ENCODE measurements around the gene TGFB1I1. TPM values are rescaled to one million over a fixed set of nuclear protein-coding genes. Genes with fewer than 3 reads are reported as not detected.
A peak's percentile ranks its signal among the peaks of the same experiment; 100 is the strongest.

TGFB1I1 gene
- total and polyA plus RNA-seq, 2 of the 4 experiments (the other 2 are of a cell fraction) = 24.9 to 128 TPM

DNA sequence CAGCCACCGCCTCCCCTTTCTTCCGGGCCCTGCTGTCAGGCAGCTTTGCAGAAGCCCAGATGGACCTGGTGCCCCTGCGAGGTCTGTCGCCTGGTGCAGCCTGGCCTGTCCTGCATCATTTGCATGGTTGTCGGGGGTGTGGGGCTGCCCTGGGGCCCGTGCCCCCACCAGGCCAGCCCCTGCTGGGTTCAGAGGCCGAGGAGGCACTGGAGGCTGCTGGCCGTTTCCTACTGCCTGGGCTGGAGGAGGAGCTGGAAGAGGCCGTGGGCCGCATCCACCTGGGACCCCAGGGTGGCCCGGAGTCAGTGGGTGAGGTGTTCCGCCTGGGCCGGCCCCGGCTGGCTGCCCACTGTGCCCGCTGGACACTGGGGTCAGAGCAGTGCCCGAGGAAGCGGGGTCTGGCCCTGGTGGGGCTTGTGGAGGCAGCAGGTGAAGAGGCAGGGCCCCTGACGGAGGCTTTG is 5.5 kb upstream of the TGFB1I1 start:
- Histone ChIP-seq H4K8ac (ENCODE audit: low read depth in 2 of 2, low read length in 2 of 2) (no peak overlapping the region), H3K79me1 (ENCODE audit: low read depth in 1 of 2, low read length in 2 of 2) (peaks cover 7 to 16% of the 10 kb centered on the region in 2 experiments), H4K91ac (ENCODE audit: insufficient read depth, low read depth, low read length) (no peak overlapping the region), H2AK9ac (replicated peaks; ENCODE audit: low read depth, low read length, poor library complexity) (peak overlapping the region; percentile 42), H3K27ac (ENCODE audit: insufficient read depth, low read length) (no peak overlapping the region), H2BK5ac (ENCODE audit: low read depth, low read length, poor library complexity, severe bottlenecking) (no peak overlapping the region), H3K4me3 (ENCODE audit: insufficient read depth, low read depth, low read length) (no peak overlapping the region), H4K5ac (ENCODE audit: low read depth, low read length) (no peak overlapping the region), H3K36me3 (ENCODE audit: control insufficient read depth, insufficient read depth, low read length) (peaks cover 30% of the 10 kb centered on the region), H3K9me3 (ENCODE audit: control insufficient read depth, insufficient read depth, low read length) (no peaks in the 10 kb centered on the region), H4K20me1 (ENCODE audit: insufficient read depth, low read length) (no peaks in the 10 kb centered on the region), H3K14ac (replicated peaks; ENCODE audit: low read depth, low read length) (no peak overlapping the region), H2BK120ac (ENCODE audit: low read depth, low read length) (no peak overlapping the region), H3K18ac (ENCODE audit: low read depth, low read length) (no peak overlapping the region), H3K4me2 (ENCODE audit: low read depth, low read length) (no peak overlapping the region), H3K9me1 (ENCODE audit: insufficient read depth, low read length) (peaks cover 11% of the 10 kb centered on the region; the same call in 1 of the 2 replicates), H3K23ac (ENCODE audit: low read depth, low read length) (no peak overlapping the region), H3K56ac (ENCODE audit: extremely low read depth, insufficient read depth, low read length) (no peak overlapping the region), H3K4ac (ENCODE audit: low read depth, low read length) (no peak overlapping the region), H3K4me1 (ENCODE audit: control insufficient read depth, insufficient read depth, low read length) (peaks cover 7% of the 10 kb centered on the region), H2BK20ac (ENCODE audit: low read depth, low read length) (no peak overlapping the region), H2AK5ac (ENCODE audit: low read depth, low read length) (no peak overlapping the region), H3K27me3 (ENCODE audit: control insufficient read depth, insufficient read depth, low read length) (no peaks in the 10 kb centered on the region), H3K9ac (ENCODE audit: low read depth, low read length) (no peak overlapping the region), H2BK15ac (ENCODE audit: low read depth, low read length) (no peak overlapping the region), H2AFZ (replicated peaks; ENCODE audit: low read length, poor library complexity) (no peak overlapping the region)
- BruUV-seq (replicated peaks) = no TSS peak
- ATAC-seq (ENCODE audit: low read depth) (no peak), DNase-seq (no peak)
- ChIA-PET CTCF (no interaction called here), POLR2A (ENCODE audit: unreplicated experiment) (no interaction called here)
- WGBS, 2 experiments (ENCODE audit: extremely low coverage in 2 of 2, insufficient read length in 1 of 2) = 89% methylated on average over 8 of the region's 18 CpGs; no CpG with 5 or more reads in 1 of the 2 experiments
- TF ChIP-seq BHLHE40 (IDR thresholded peaks at IDR 0.05; ENCODE audit: low read depth, low read length) (no peak), CHD1 (IDR thresholded peaks at IDR 0.05; ENCODE audit: low read depth, low read length) (no peak), RCOR1 (IDR thresholded peaks at IDR 0.05; ENCODE audit: insufficient replicate concordance, low read length) (no peak), SMC3 (IDR thresholded peaks at IDR 0.05; ENCODE audit: low read depth, low read length) (no peak)
- TF ChIP-seq, protein P1, sequence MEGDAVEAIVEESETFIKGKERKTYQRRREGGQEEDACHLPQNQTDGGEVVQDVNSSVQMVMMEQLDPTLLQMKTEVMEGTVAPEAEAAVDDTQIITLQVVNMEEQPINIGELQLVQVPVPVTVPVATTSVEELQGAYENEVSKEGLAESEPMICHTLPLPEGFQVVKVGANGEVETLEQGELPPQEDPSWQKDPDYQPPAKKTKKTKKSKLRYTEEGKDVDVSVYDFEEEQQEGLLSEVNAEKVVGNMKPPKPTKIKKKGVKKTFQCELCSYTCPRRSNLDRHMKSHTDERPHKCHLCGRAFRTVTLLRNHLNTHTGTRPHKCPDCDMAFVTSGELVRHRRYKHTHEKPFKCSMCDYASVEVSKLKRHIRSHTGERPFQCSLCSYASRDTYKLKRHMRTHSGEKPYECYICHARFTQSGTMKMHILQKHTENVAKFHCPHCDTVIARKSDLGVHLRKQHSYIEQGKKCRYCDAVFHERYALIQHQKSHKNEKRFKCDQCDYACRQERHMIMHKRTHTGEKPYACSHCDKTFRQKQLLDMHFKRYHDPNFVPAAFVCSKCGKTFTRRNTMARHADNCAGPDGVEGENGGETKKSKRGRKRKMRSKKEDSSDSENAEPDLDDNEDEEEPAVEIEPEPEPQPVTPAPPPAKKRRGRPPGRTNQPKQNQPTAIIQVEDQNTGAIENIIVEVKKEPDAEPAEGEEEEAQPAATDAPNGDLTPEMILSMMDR (conservative IDR thresholded peaks at IDR 0.05; ENCODE audit: low read depth, low read length) = no peak
- intact Hi-C loops (cut with micrococcal nuclease) (no loop called here), in situ Hi-C loops (cut with MboI; ENCODE audit: low sequenced_read_pairs) (loop anchor here (10.0 to 25.0 kb wide), 2 partner anchors 392 to 396 kb away; partner anchors contain the start of genes ZNF267, ZNF646 and ZNF668), dilution Hi-C loops (cut with HindIII; ENCODE audit: low sequenced_read_pairs, unreplicated experiment) (no loop called here)
